HepG2 (cell line): ENCODE measurements around the gene CES1. TPM values are rescaled to one million over a fixed set of nuclear protein-coding genes. Genes with fewer than 3 reads are reported as not detected.

Source experiments
- ARNTL ChIP-seq: sonication (generic); formaldehyde crosslinking; IDR thresholded peaks from 2 replicates; pipeline ENCODE4 v1.4.0; 2020; ENCODE audit warnings: mild to moderate bottlenecking, missing genetic modification reagents
- GABPB1 ChIP-seq: IDR thresholded peaks from 2 replicates; pipeline ENCODE4 v1.6.1; 2016; ENCODE audit warnings: mild to moderate bottlenecking, missing genetic modification reagents, moderate library complexity, missing compliant biosample characterization
- GFI1 ChIP-seq: sonication (generic); formaldehyde crosslinking; IDR thresholded peaks from 2 replicates; pipeline ENCODE4 v1.5.0; 2020; ENCODE audit warnings: missing genetic modification reagents, mild to moderate bottlenecking, borderline replicate concordance
- HNRNPK ChIP-seq: fragments of 200-400 bp; formaldehyde crosslinking; IDR thresholded peaks from 2 replicates; pipeline ENCODE4 v1.6.1; 2018; ENCODE audit warnings: low read length, low read depth, moderate library complexity, mild to moderate bottlenecking; ENCODE audit not compliant: poor library complexity, severe bottlenecking
- NCOA1 ChIP-seq: sonication (generic); formaldehyde crosslinking; IDR thresholded peaks from 2 replicates; pipeline ENCODE4 v1.9.0; 2021; ENCODE audit warnings: missing genetic modification reagents
- NFE2 ChIP-seq: sonication (generic); formaldehyde crosslinking; IDR thresholded peaks from 2 replicates; pipeline ENCODE4 v1.4.0; 2020; ENCODE audit warnings: missing genetic modification reagents
- RFXAP ChIP-seq: sonication (generic); formaldehyde crosslinking; IDR thresholded peaks from 2 replicates; pipeline ENCODE4 v1.4.0; 2020; ENCODE audit warnings: missing genetic modification reagents, borderline replicate concordance
- ZNF138 ChIP-seq: sonication (generic); formaldehyde crosslinking; IDR thresholded peaks from 2 replicates; pipeline ENCODE4 v1.5.0; 2020; ENCODE audit warnings: mild to moderate bottlenecking, low read depth, missing genetic modification reagents
- ZNF557 ChIP-seq: sonication (generic); formaldehyde crosslinking; IDR thresholded peaks from 2 replicates; pipeline ENCODE4 v1.4.0; 2020; ENCODE audit warnings: missing genetic modification reagents
- ZNF605 ChIP-seq: sonication (generic); formaldehyde crosslinking; IDR thresholded peaks from 2 replicates; pipeline ENCODE4 v1.8.0; 2022; ENCODE audit warnings: mild to moderate bottlenecking, missing genetic modification reagents
- ZNF83 ChIP-seq: sonication (generic); formaldehyde crosslinking; IDR thresholded peaks from 2 replicates; pipeline ENCODE4 v1.4.0; 2020; ENCODE audit warnings: missing genetic modification reagents, mild to moderate bottlenecking, borderline replicate concordance
- ZSCAN29 ChIP-seq: sonication (generic); formaldehyde crosslinking; conservative IDR thresholded peaks from 2 replicates; pipeline ENCODE4 v1.4.0; 2020; ENCODE audit warnings: mild to moderate bottlenecking, missing genetic modification reagents
- polyA plus RNA-seq, 8 experiments: library from polyadenylated mRNA; depleted of rRNA in 3 of 8; stranded (reverse) in 7 of 8; unstranded in 1 of 8; fragments of >200 nt; fragmentation: Illumina TruSeq in 4 of 8; extraction: Trizol in 4 of 8; gene quantifications; 2 replicates each; pipeline versions ENCODE4 v1.2.1 to v1.2.3, GENCODE V29; 2011 to 2016; ENCODE audit warnings: low read depth in 4 of 8, missing spikeins in 1 of 8, mixed read lengths in 1 of 8; ENCODE audit not compliant: insufficient read depth in 1 of 8
- total RNA-seq, 5 experiments: library from RNA; depleted of rRNA; stranded (reverse); fragments of >200 nt; fragmentation: Illumina TruSeq; extraction: Trizol; gene quantifications; 2 replicates each; pipeline ENCODE4 v1.2.3, GENCODE V29; 2016; ENCODE audit warnings: low read depth in 1 of 5
- TF ChIP-seq, protein P1 (sequence below): IDR thresholded peaks from 2 replicates; pipeline ENCODE4 v1.6.1; 2012; ENCODE audit warnings: low read length, improper control_type of control experiment
- TF ChIP-seq, protein P2 (sequence below): sonication (generic); formaldehyde crosslinking; conservative IDR thresholded peaks from 2 replicates; pipeline ENCODE4 v1.4.0; 2020; ENCODE audit warnings: missing genetic modification reagents
- TF ChIP-seq, protein P3 (sequence below): sonication (generic); formaldehyde crosslinking; IDR thresholded peaks from 2 replicates; pipeline ENCODE4 v1.5.0; 2020; ENCODE audit warnings: missing genetic modification reagents, mild to moderate bottlenecking, borderline replicate concordance
- TF ChIP-seq, protein P4 (sequence below): sonication (generic); formaldehyde crosslinking; IDR thresholded peaks from 2 replicates; pipeline ENCODE4 v1.8.1; 2023; ENCODE audit warnings: mild to moderate bottlenecking, inconsistent platforms, moderate library complexity, missing genetic modification reagents, borderline replicate concordance
- TF ChIP-seq, protein P5 (sequence below): sonication (generic); formaldehyde crosslinking; IDR thresholded peaks from 2 replicates; pipeline ENCODE4 v1.8.1; 2023; ENCODE audit warnings: mild to moderate bottlenecking, missing genetic modification reagents

Gene CES1
- total and polyA plus RNA-seq, 2 of the 13 experiments (the other 11 are each of a cell fraction or from before 2014, with no cell fraction given): 136 to 198 TPM

DNA sequence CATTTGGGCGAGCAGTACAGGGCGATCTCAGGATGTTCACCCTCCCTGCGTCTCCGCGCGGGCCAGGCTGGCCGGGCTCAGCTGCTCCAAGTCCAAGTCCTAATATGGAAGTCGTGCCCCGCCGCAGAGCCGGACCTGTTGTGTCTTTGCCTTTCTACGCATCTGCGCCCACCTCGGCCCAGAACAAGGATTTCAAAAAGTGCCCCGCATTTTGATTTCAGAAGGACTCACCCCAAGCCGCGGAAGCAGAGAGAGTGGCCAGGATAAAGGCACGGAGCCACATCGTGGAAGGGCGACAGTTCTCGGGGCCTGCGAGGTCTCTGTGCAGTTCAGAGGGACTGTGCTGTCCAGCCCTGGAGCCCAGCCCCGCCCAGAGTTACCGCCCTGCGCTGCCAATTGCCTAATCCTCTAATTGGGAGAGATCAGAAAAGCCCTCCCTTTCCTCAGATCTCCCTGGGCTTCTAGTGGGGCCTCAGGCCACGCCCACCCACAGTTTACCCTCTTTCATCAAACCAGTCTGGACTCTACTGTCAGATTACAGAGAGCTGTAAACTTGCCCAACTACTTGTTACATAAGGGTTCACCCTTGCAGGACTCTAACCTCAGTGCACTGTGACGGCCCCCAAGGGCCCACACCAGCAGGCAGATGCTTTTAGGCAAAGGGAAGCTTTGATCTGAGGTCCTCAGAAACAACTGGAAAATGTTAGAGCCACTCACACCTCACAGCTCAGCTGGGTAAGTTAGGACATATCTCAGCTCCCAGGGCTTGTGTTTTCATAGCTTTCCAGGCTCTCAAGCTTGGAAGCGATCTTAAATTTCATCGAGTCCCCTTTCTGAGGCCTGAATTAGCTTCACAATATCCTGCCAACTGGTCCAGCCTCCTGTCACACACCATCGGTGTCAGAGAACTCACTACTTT lies at the start of gene CES1 (continued):
- TF ChIP-seq, protein P1, sequence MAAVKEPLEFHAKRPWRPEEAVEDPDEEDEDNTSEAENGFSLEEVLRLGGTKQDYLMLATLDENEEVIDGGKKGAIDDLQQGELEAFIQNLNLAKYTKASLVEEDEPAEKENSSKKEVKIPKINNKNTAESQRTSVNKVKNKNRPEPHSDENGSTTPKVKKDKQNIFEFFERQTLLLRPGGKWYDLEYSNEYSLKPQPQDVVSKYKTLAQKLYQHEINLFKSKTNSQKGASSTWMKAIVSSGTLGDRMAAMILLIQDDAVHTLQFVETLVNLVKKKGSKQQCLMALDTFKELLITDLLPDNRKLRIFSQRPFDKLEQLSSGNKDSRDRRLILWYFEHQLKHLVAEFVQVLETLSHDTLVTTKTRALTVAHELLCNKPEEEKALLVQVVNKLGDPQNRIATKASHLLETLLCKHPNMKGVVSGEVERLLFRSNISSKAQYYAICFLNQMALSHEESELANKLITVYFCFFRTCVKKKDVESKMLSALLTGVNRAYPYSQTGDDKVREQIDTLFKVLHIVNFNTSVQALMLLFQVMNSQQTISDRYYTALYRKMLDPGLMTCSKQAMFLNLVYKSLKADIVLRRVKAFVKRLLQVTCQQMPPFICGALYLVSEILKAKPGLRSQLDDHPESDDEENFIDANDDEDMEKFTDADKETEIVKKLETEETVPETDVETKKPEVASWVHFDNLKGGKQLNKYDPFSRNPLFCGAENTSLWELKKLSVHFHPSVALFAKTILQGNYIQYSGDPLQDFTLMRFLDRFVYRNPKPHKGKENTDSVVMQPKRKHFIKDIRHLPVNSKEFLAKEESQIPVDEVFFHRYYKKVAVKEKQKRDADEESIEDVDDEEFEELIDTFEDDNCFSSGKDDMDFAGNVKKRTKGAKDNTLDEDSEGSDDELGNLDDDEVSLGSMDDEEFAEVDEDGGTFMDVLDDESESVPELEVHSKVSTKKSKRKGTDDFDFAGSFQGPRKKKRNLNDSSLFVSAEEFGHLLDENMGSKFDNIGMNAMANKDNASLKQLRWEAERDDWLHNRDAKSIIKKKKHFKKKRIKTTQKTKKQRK: no peak
- TF ChIP-seq, protein P2, sequence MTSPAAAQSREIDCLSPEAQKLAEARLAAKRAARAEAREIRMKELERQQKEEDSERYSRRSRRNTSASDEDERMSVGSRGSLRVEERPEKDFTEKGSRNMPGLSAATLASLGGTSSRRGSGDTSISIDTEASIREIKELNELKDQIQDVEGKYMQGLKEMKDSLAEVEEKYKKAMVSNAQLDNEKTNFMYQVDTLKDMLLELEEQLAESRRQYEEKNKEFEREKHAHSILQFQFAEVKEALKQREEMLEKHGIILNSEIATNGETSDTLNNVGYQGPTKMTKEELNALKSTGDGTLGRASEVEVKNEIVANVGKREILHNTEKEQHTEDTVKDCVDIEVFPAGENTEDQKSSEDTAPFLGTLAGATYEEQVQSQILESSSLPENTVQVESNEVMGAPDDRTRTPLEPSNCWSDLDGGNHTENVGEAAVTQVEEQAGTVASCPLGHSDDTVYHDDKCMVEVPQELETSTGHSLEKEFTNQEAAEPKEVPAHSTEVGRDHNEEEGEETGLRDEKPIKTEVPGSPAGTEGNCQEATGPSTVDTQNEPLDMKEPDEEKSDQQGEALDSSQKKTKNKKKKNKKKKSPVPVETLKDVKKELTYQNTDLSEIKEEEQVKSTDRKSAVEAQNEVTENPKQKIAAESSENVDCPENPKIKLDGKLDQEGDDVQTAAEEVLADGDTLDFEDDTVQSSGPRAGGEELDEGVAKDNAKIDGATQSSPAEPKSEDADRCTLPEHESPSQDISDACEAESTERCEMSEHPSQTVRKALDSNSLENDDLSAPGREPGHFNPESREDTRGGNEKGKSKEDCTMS (CRISPR knock-in tag): 0 out of 2 replicates have a peak, but pooled peaks have one; percentile 39
- TF ChIP-seq RFXAP (CRISPR knock-in tag): peak; percentile 25; the same call in 1 of the 2 replicates
- TF ChIP-seq, protein P3, sequence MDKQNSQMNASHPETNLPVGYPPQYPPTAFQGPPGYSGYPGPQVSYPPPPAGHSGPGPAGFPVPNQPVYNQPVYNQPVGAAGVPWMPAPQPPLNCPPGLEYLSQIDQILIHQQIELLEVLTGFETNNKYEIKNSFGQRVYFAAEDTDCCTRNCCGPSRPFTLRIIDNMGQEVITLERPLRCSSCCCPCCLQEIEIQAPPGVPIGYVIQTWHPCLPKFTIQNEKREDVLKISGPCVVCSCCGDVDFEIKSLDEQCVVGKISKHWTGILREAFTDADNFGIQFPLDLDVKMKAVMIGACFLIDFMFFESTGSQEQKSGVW (CRISPR knock-in tag): no peak
- TF ChIP-seq, protein P4, sequence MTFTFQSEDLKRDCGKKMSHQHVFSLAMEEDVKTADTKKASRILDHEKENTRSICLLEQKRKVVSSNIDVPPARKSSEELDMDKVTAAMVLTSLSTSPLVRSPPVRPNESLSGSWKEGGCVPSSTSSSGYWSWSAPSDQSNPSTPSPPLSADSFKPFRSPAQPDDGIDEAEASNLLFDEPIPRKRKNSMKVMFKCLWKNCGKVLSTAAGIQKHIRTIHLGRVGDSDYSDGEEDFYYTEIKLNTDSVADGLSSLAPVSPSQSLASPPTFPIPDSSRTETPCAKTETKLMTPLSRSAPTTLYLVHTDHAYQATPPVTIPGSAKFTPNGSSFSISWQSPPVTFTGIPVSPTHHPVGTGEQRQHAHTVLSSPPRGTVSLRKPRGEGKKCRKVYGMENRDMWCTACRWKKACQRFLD (CRISPR knock-in tag): no peak
- peak; percentile 56; the same call in 1 of the 2 replicates for TF ChIP-seq ARNTL
- TF ChIP-seq NFE2 (CRISPR knock-in tag): no peak
- TF ChIP-seq HNRNPK: no peak
- TF ChIP-seq, protein P5, sequence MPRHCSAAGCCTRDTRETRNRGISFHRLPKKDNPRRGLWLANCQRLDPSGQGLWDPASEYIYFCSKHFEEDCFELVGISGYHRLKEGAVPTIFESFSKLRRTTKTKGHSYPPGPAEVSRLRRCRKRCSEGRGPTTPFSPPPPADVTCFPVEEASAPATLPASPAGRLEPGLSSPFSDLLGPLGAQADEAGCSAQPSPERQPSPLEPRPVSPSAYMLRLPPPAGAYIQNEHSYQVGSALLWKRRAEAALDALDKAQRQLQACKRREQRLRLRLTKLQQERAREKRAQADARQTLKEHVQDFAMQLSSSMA (CRISPR knock-in tag): no peak
- peak; percentile 48; the same call in 1 of the 2 replicates for TF ChIP-seq GABPB1 (CRISPR knock-in tag)
- no peak for TF ChIP-seq ZNF83 (CRISPR knock-in tag)
- TF ChIP-seq ZNF557 (CRISPR knock-in tag): no peak
- TF ChIP-seq GFI1 (CRISPR knock-in tag): peak; percentile 69; the same call in 1 of the 2 replicates
- TF ChIP-seq ZNF605 (CRISPR knock-in tag): peak; percentile 64; the same call in 1 of the 2 replicates
- peak; percentile 20; the same call in 1 of the 2 replicates for TF ChIP-seq ZSCAN29
- TF ChIP-seq NCOA1: no peak
- TF ChIP-seq ZNF138 (CRISPR knock-in tag): no peak
